Measurements from ENCODE around the gene PTPN4.

PTPN4 gene

DNA sequence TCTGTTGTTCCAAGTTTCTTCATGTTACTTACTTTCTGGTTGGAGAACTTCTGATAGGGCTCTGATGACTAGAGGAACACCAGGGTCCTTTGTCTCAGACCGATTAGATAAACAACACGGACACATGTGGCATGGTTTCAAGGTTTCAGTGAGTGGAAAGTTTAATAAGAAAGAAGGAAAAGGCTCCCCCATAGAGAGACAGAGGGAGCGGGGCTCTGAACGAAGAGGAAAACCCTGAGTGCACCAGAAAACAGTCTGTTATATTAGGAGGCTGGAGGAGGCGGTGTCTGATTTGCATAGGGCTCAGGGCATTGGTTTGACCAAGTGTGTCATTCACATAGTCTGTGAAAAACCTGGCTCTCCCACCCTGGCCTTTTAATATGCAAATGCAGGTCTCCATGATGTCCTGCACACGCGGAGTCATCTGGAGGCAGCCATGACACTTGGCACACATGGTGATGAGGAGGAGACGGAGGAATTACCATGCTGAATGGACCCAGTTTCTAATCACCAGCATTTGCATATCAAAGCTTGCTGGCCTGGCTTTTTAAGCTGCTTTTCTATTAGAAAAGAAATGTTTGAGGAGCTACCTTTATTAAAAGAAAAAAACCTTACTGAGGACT, 94.2 kb downstream of the PTPN4 start:
- H3K4me3 ChIP-seq (ENCODE audit: low read length, poor library complexity, severe bottlenecking) = no peak overlapping the region
- peaks cover 10% of the 10 kb centered on the region for H3K9me3 ChIP-seq (ENCODE audit: insufficient read depth, low read depth, low read length)
- no peaks in the 10 kb centered on the region for H3K36me3 ChIP-seq (ENCODE audit: insufficient read depth, low read length)
- no peak overlapping the region for H3K4me2 ChIP-seq (ENCODE audit: low read depth, low read length, poor library complexity, severe bottlenecking)
- no peak overlapping the region for H3K9ac ChIP-seq (ENCODE audit: low read depth, low read length, poor library complexity, severe bottlenecking)
- no peak for TF ChIP-seq EZH2phosphoT487 (IDR thresholded peaks at IDR 0.05; ENCODE audit: borderline replicate concordance)
- no peaks in the 10 kb centered on the region for H3K9me2 ChIP-seq (replicated peaks; ENCODE audit: low read depth, low read length)
- peaks cover 9% of the 10 kb centered on the region for H3K4me1 ChIP-seq (ENCODE audit: insufficient read depth, low read length, poor library complexity, severe bottlenecking)
- no peak overlapping the region for H2AFZ ChIP-seq (ENCODE audit: low read length)
- H4K20me1 ChIP-seq (ENCODE audit: insufficient read depth, low read length, poor library complexity, severe bottlenecking) = peaks cover 4% of the 10 kb centered on the region
- peaks cover 74% of the 10 kb centered on the region for H3K79me2 ChIP-seq (ENCODE audit: insufficient read depth, low read length)
- H3F3A ChIP-seq (ENCODE audit: low read depth) = no peaks in the 10 kb centered on the region
- H3K27me3 ChIP-seq (ENCODE audit: insufficient read depth, low read length, poor library complexity, severe bottlenecking) = no peaks in the 10 kb centered on the region

GRCh38 chr2:119856469-119856901, 96.8 kb downstream of the PTPN4 start:
- peaks cover 71% of the 10 kb centered on the region for H3K79me2 ChIP-seq (ENCODE audit: insufficient read depth, low read length)
- H3K4me1 ChIP-seq (ENCODE audit: insufficient read depth, low read length, poor library complexity, severe bottlenecking) = peaks cover 9% of the 10 kb centered on the region
- H3K4me2 ChIP-seq (ENCODE audit: low read depth, low read length, poor library complexity, severe bottlenecking) = peak overlapping the region; percentile 54
- no peaks in the 10 kb centered on the region for H3K27me3 ChIP-seq (ENCODE audit: insufficient read depth, low read length, poor library complexity, severe bottlenecking)
- no peaks in the 10 kb centered on the region for H3K9me2 ChIP-seq (replicated peaks; ENCODE audit: low read depth, low read length)
- no peak overlapping the region for H2AFZ ChIP-seq (ENCODE audit: low read length)
- TF ChIP-seq, protein P1, sequence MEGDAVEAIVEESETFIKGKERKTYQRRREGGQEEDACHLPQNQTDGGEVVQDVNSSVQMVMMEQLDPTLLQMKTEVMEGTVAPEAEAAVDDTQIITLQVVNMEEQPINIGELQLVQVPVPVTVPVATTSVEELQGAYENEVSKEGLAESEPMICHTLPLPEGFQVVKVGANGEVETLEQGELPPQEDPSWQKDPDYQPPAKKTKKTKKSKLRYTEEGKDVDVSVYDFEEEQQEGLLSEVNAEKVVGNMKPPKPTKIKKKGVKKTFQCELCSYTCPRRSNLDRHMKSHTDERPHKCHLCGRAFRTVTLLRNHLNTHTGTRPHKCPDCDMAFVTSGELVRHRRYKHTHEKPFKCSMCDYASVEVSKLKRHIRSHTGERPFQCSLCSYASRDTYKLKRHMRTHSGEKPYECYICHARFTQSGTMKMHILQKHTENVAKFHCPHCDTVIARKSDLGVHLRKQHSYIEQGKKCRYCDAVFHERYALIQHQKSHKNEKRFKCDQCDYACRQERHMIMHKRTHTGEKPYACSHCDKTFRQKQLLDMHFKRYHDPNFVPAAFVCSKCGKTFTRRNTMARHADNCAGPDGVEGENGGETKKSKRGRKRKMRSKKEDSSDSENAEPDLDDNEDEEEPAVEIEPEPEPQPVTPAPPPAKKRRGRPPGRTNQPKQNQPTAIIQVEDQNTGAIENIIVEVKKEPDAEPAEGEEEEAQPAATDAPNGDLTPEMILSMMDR (conservative IDR thresholded peaks at IDR 0.05; ENCODE audit: low read length) = no peak
- no peak for TF ChIP-seq EZH2phosphoT487 (IDR thresholded peaks at IDR 0.05; ENCODE audit: borderline replicate concordance)
- H4K20me1 ChIP-seq (ENCODE audit: insufficient read depth, low read length, poor library complexity, severe bottlenecking) = peaks cover 4% of the 10 kb centered on the region
- H3K4me3 ChIP-seq (ENCODE audit: low read length, poor library complexity, severe bottlenecking) = peak overlapping the region; percentile 16
- peaks cover 10% of the 10 kb centered on the region for H3K9me3 ChIP-seq (ENCODE audit: insufficient read depth, low read depth, low read length)
- no peaks in the 10 kb centered on the region for H3K36me3 ChIP-seq (ENCODE audit: insufficient read depth, low read length)
- peak overlapping the region; percentile 12 for H3K9ac ChIP-seq (ENCODE audit: low read depth, low read length, poor library complexity, severe bottlenecking)
- no peaks in the 10 kb centered on the region for H3F3A ChIP-seq (ENCODE audit: low read depth)

- Histone ChIP-seq H3K4me2 (ENCODE audit: low read depth, low read length, poor library complexity, severe bottlenecking) (no peak overlapping the region), H3K4me3 (ENCODE audit: low read length, poor library complexity, severe bottlenecking) (no peak overlapping the region), H3K79me2 (ENCODE audit: insufficient read depth, low read length) (peaks cover 63% of the 10 kb centered on the region)
Measured at GRCh38 chr2:119857742-119858141, 98.0 kb downstream of the PTPN4 start.

More at GRCh38 chr2:119857742-119858141, 98.0 kb downstream of the PTPN4 start:
- Histone ChIP-seq H3K36me3 (ENCODE audit: insufficient read depth, low read length) (no peaks in the 10 kb centered on the region), H2AFZ (ENCODE audit: low read length) (no peak overlapping the region), H3K4me1 (ENCODE audit: insufficient read depth, low read length, poor library complexity, severe bottlenecking) (peaks cover 18% of the 10 kb centered on the region), H4K20me1 (ENCODE audit: insufficient read depth, low read length, poor library complexity, severe bottlenecking) (peaks cover 4% of the 10 kb centered on the region), H3F3A (ENCODE audit: low read depth) (no peaks in the 10 kb centered on the region), H3K27me3 (ENCODE audit: insufficient read depth, low read length, poor library complexity, severe bottlenecking) (no peaks in the 10 kb centered on the region), H3K9ac (ENCODE audit: low read depth, low read length, poor library complexity, severe bottlenecking) (no peak overlapping the region), H3K9me3 (ENCODE audit: insufficient read depth, low read depth, low read length) (peaks cover 3% of the 10 kb centered on the region; the same call in 1 of the 2 replicates), H3K9me2 (replicated peaks; ENCODE audit: low read depth, low read length) (no peaks in the 10 kb centered on the region)
- no peak for TF ChIP-seq EZH2phosphoT487 (IDR thresholded peaks at IDR 0.05; ENCODE audit: borderline replicate concordance)
- TF ChIP-seq, protein P1 (conservative IDR thresholded peaks at IDR 0.05; ENCODE audit: low read length) = no peak

Data from Loucy (cell line).